ENCODE data around the gene STAG1.

DNA sequence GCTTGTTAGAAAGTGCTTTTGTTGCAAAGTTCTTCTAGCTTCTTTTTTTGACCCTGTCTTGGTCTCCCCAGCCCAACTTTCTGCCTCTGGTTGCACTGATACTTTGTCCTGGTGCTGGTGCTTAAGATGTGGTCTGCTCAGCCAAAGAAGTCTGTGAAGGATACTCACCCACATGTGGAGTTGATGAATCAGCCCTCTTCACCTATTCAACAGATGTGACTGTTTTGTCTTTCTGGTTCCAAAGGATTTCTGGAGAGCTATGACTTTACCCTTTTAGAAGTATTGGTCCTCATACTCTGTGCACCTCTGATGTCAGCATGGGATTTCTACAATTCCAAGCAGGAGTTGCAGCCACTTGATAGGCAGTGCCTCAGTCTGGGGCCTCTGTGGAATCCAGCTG lies 418.0 kb downstream of the STAG1 start:
- TF ChIP-seq CREB1 (CRISPR knock-in tag; IDR thresholded peaks at IDR 0.05; ENCODE audit: low read depth): no peak
- TF ChIP-seq CTCF (conservative IDR thresholded peaks at IDR 0.05; ENCODE audit: low read depth in 2 of 2): no peak
- TF ChIP-seq EZH2 (IDR thresholded peaks at IDR 0.05; ENCODE audit: low read depth, unreplicated experiment): no peak
- TF ChIP-seq JUNB (IDR thresholded peaks at IDR 0.05; ENCODE audit: unreplicated experiment): no peak
- TF ChIP-seq EZH2phosphoT487 (IDR thresholded peaks at IDR 0.05; ENCODE audit: unreplicated experiment): no peak
- TF ChIP-seq POLR2AphosphoS5 (IDR thresholded peaks at IDR 0.05; ENCODE audit: low read depth): no peak
- no peak for TF ChIP-seq STAT1 (IDR thresholded peaks at IDR 0.05; ENCODE audit: unreplicated experiment)
- TF ChIP-seq REST (IDR thresholded peaks at IDR 0.05; ENCODE audit: unreplicated experiment): no peak
- TF ChIP-seq ETS1 (IDR thresholded peaks at IDR 0.05): no peak
- TF ChIP-seq, protein P1, sequence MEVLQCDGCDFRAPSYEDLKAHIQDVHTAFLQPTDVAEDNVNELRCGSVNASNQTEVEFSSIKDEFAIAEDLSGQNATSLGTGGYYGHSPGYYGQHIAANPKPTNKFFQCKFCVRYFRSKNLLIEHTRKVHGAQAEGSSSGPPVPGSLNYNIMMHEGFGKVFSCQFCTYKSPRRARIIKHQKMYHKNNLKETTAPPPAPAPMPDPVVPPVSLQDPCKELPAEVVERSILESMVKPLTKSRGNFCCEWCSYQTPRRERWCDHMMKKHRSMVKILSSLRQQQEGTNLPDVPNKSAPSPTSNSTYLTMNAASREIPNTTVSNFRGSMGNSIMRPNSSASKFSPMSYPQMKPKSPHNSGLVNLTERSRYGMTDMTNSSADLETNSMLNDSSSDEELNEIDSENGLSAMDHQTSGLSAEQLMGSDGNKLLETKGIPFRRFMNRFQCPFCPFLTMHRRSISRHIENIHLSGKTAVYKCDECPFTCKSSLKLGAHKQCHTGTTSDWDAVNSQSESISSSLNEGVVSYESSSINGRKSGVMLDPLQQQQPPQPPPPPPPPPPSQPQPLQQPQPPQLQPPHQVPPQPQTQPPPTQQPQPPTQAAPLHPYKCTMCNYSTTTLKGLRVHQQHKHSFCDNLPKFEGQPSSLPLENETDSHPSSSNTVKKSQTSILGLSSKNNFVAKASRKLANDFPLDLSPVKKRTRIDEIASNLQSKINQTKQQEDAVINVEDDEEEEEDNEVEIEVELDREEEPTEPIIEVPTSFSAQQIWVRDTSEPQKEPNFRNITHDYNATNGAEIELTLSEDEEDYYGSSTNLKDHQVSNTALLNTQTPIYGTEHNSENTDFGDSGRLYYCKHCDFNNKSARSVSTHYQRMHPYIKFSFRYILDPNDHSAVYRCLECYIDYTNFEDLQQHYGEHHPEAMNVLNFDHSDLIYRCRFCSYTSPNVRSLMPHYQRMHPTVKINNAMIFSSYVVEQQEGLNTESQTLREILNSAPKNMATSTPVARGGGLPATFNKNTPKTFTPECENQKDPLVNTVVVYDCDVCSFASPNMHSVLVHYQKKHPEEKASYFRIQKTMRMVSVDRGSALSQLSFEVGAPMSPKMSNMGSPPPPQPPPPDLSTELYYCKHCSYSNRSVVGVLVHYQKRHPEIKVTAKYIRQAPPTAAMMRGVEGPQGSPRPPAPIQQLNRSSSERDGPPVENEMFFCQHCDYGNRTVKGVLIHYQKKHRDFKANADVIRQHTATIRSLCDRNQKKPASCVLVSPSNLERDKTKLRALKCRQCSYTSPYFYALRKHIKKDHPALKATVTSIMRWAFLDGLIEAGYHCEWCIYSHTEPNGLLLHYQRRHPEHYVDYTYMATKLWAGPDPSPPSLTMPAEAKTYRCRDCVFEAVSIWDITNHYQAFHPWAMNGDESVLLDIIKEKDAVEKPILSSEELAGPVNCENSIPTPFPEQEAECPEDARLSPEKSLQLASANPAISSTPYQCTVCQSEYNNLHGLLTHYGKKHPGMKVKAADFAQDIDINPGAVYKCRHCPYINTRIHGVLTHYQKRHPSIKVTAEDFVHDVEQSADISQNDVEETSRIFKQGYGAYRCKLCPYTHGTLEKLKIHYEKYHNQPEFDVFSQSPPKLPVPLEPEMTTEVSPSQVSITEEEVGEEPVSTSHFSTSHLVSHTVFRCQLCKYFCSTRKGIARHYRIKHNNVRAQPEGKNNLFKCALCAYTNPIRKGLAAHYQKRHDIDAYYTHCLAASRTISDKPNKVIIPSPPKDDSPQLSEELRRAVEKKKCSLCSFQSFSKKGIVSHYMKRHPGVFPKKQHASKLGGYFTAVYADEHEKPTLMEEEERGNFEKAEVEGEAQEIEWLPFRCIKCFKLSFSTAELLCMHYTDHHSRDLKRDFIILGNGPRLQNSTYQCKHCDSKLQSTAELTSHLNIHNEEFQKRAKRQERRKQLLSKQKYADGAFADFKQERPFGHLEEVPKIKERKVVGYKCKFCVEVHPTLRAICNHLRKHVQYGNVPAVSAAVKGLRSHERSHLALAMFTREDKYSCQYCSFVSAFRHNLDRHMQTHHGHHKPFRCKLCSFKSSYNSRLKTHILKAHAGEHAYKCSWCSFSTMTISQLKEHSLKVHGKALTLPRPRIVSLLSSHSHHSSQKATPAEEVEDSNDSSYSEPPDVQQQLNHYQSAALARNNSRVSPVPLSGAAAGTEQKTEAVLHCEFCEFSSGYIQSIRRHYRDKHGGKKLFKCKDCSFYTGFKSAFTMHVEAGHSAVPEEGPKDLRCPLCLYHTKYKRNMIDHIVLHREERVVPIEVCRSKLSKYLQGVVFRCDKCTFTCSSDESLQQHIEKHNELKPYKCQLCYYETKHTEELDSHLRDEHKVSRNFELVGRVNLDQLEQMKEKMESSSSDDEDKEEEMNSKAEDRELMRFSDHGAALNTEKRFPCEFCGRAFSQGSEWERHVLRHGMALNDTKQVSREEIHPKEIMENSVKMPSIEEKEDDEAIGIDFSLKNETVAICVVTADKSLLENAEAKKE (CRISPR knock-in tag; IDR thresholded peaks at IDR 0.05): no peak
- no peak for TF ChIP-seq ZNF331 (CRISPR knock-in tag; IDR thresholded peaks at IDR 0.05; ENCODE audit: low read depth)
